GM19324 (cell line): ENCODE data around the gene PPP2R5B.

Experiments used
- ATAC-seq: cut with Tn5 transposase; IDR thresholded peaks from one replicate; pipeline ENCODE4 v1.9.1; 2021; ENCODE audit warnings: mild to moderate bottlenecking, moderate library complexity; ENCODE audit not compliant: unreplicated experiment, low FRiP score

Gene PPP2R5B

DNA sequence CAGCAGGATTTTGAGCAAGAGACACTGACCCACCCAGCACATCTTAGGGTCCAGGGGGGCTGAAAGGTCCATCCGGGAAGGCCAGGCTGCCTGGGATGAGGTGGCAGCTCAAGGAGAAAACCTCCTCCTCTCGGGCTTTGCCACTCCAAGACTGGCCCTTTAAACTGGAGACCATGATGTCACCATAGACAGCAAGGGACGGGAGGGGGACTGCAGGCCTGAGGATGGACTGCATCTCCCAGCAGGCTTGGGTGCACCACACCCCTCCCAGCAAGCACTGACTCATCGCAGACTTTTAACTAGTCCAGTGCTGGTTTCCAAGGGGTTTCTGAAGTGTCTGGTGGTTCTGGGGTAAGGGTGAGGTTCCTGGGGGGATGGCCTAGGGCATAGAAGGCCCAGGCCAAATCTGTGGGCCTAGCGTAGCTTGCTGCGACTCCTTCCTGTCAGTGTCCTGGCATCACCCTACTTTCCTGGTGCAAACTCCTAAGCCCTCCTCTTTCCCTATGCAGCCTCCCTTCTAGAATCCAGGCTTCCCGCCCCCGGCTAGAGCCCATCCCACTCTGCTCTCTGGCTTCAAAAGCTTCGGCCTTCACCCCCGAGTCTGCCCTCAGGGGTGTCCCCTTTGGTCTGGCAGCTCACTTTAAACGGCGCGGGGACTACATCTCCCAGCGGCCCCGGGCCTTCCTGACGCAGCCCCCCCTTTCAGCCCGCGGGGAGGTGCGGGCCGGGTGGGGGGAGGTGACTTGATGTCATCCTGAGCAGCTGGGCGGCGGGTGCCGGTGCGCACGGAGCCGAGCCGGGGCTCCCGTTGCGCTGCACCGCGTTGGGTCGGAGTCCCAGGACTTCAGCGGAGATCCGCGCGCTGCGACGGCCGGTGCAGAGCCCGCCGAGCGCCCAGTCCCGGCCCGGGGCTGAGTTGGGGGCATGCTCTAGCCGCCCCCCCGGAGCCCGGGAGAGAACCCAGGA is at the start of gene PPP2R5B:
PPP2R5B (plus strand) TSS at position 746 of the 966 bp plus-strand sequence. CDS start 1,046 bp downstream, outside the sequence.
- ATAC-seq, result peak; percentile 82

- ATAC-seq, result no peak
Measured at GRCh38 chr11:64875369-64876228, 48.9 kb upstream of the PPP2R5B start.

GRCh38 chr11:64876229-64876750 is 48.2 kb upstream of the PPP2R5B start:
- ATAC-seq, result no peak

DNA sequence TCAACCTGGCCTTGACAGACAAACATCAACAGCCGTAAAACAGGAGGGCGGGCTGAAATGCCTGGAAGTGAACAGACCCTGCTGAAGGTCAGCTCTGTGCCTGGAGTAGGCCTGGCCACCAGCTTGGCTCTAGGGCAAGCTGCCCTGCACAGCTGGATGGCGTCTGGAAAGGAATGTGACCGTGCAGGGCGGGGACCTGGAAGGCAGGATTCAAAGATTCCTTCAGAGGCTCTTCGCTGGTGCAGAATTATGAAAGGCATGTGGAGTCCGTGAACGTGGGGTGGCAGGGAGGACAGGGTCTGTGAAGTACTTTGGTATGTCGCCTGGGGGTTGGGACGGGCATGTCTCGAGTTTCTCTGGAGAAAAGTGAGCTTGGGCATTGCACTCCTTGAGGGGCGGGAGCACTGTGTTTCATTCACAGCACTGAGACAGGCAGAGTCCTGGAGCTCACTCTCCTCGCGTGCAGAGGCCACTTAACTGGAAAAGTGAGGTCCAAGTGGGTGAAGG is 47.6 kb upstream of the PPP2R5B start:
- no peak for ATAC-seq

- ATAC-seq, result peak; percentile 1
Measured at GRCh38 chr11:64877390-64878222, 46.9 kb upstream of the PPP2R5B start.

- peak; percentile 15 for ATAC-seq
Measured at GRCh38 chr11:64878223-64878493, 46.3 kb upstream of the PPP2R5B start.

DNA sequence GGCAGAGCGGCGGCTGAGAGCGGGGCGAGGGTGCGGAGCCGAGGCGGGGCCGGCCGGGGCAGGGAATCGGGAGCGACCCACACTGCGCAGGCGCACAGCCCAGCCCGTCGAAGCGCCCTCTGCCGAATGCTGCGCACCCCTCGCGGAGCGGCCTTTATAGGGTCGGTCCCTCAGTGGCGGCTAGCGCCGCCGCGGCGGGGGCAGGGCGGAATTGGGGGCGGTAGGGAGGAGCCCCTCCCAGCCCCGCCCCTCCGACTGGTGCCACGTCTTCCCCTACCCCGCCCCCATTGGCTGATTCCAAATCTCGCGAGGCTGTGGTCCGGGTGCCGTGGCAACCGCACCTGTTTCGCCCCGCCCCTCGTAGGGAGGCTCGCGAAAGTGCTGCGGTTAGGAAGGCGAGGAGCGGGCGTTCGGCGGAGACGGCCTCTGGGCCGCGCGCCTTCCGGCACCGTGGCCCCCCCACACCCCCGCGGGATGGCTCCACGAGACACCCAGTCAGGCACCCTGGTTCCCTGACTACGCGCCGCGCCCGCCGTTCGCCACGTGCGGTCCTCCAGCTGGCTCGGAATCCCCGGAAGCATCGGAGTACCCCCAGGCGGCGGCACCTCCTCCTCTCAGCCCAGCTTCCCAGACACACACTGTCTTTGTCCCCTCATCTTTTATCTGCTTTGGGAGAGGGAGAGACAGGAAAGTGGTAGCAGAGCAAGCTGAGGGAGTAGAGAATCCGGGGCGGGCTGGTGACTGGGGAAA is 45.8 kb upstream of the PPP2R5B start, which contains the start of gene EHD1:
EHD1 (minus strand) TSS at position 128 of the 750 bp plus-strand sequence. CDS start 157 bp downstream, outside the sequence.
- ATAC-seq, result peak; percentile 81

GRCh38 chr11:64879244-64879900 is 45.1 kb upstream of the PPP2R5B start:
- no peak for ATAC-seq

- no peak for ATAC-seq
Measured at GRCh38 chr11:64880240-64881001, 44.1 kb upstream of the PPP2R5B start.

DNA sequence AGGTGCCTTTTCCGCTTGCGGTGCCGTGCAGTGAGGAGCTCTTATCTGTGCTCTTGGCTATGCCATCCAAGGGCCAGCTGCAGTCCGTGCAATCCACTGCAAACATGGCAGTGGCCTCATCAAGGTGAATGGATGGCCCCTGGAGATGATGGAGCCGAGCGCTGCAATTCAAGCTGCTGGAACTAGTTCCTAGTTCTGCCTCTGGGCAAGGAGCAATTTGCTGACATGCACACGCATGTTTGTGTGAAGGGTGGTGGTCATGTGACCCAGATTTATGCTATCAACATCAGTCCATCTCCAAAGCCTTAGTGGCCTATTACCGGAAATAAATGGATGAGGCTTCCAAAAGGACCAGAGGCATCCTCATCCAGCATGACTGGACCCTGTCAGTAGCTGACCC is 43.0 kb upstream of the PPP2R5B start:
- no peak for ATAC-seq

- no peak for ATAC-seq
Measured at GRCh38 chr11:64882243-64882642, 42.2 kb upstream of the PPP2R5B start.

GRCh38 chr11:64883575-64883974 is 40.9 kb upstream of the PPP2R5B start:
- ATAC-seq, result no peak

DNA sequence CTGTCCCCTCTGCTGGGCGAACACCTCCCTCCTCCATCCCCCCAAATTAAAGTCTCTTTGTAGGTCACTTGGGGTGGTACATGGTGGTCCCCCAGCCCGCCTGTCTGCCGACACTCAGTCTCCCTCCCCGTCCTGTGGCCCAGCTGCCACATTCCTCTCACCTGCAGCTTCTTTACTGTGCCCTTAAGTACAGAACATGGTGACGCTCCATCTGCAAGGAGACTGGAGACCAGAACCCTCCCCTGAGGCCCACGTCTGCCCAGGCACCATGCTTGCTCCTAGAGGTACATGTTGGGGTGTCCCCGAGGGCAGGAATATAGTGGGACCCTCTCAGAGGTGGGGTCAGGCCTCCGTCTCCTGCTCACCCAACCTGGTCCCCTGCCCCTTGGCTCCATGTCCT is 40.5 kb upstream of the PPP2R5B start:
- ATAC-seq, result no peak

DNA sequence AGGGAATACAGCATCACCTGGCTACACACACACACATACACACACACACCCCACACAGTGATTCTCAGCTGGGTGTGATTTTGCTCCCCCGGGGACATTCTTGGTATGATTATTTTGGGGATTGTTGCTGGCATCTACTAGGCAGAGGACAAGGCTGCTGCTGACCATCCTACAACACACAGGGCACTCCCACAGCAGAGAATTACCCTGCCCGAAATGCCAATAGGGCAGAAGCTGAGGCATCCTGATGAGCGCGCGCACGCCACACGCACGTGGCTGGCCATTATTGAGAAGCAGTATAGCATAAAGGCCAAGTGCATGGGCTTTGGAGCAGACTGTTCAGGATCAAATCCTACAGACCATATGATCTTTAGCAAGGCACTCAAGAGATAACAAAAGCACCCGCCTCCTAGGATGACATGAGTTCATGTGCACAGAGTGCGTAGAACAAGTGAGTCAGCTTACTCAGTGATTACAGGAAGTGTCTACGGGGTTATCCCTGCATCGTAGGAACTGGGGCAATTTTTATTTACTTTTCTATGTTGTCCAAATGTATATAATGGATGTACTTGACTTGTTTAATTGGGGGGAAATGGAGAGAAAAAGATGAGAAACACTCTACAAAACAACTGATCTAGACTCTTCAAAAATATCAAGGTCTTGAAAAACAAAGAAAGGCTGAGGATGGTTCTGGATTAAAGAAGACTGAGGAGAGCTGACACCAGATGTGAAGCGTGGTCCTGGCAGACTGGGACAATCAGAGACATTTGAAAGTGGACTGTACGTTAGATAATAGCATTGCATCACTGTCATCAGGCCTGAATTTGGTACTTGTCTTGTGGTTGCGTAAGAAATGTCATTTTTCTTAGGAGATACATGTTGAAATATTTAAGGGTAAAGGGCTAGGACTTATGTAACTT is 38.9 kb upstream of the PPP2R5B start:
- ATAC-seq, result no peak

GRCh38 chr11:64887234-64887756 is 37.2 kb upstream of the PPP2R5B start:
- ATAC-seq, result no peak

DNA sequence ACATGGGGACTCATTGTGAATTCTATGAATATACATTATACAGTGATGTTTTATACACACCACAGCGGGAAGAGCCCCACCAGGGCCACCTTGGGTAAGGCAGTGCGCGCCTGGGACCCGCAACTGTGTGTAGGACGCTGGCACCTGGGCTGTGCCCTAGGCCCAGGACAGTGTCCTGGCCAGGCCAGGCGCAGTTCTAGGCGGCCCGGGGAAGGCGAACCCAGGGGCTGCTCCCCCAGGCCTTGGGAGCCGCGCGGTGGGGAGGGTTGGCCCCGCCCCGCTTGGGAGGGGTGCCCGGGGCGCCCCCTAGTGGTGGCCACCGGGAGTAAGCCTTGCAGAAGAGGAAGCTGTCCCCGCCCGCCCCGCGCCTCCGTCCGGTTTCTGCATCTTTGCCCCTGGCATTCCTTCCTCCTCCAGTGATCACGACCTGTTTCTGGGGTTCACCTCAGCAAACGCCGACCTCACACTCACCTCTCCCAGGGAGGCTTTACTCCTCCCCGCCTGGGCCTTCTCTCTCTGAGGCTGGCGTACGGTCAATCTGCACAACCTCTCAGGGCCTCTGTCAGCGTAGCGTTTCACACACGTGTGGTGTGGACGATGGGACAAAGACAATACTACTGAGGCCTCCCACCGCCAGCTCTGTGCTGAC is 36.6 kb upstream of the PPP2R5B start:
- peak; percentile 59 for ATAC-seq
